ENCODE measurements around the gene GRM7.
"Not testable (repeated sequence)": the region's sequence is repeated elsewhere in the genome, so short reads cannot be mapped to it uniquely, and the experiment has no call there.

Gene GRM7

GRCh38 chr3:6860954-6861624 is at the start of gene GRM7:
Gene GRM7, plus strand, starts transcription at chr3:6861115.
- no peak for DNase-seq (ENCODE audit: low read depth in 2 of 2)

- no peak for DNase-seq (ENCODE audit: low read depth in 2 of 2)
Observed at GRCh38 chr3:6821411-6821810, 39.5 kb upstream of the GRM7 start.

GRCh38 chr3:6825524-6825923 is 35.4 kb upstream of the GRM7 start:
- DNase-seq (ENCODE audit: low read depth in 2 of 2), result no peak

GRCh38 chr3:6827453-6827852 is 33.5 kb upstream of the GRM7 start:
- no peak for DNase-seq (ENCODE audit: low read depth in 2 of 2)

- no peak for DNase-seq (ENCODE audit: low read depth in 2 of 2)
Observed at GRCh38 chr3:6844723-6845122, 16.2 kb upstream of the GRM7 start.

- DNase-seq (ENCODE audit: low read depth in 2 of 2), result no peak
Observed at GRCh38 chr3:6854184-6854583, 6.7 kb upstream of the GRM7 start.

GRCh38 chr3:6857510-6857909 is 3.4 kb upstream of the GRM7 start:
- no peak for DNase-seq (ENCODE audit: low read depth in 2 of 2)

- DNase-seq (ENCODE audit: low read depth in 2 of 2), result no peak
Observed at GRCh38 chr3:6860149-6860953, 564 bp upstream of the GRM7 start.

GRCh38 chr3:6861625-6862000 is 698 bp downstream of the GRM7 start:
- DNase-seq (ENCODE audit: low read depth in 2 of 2), result no peak

GRCh38 chr3:6862041-6862879 is 1.3 kb downstream of the GRM7 start:
- DNase-seq (ENCODE audit: low read depth in 2 of 2), result no peak

GRCh38 chr3:6862880-6863195 is 1.9 kb downstream of the GRM7 start:
- no peak for DNase-seq (ENCODE audit: low read depth in 2 of 2)

GRCh38 chr3:6867269-6867668 is 6.4 kb downstream of the GRM7 start:
- DNase-seq (ENCODE audit: low read depth in 2 of 2), result no peak

- no peak for DNase-seq (ENCODE audit: low read depth in 2 of 2)
Observed at GRCh38 chr3:6878731-6879130, 17.8 kb downstream of the GRM7 start.

GRCh38 chr3:6912240-6912639 is 51.3 kb downstream of the GRM7 start:
- DNase-seq (ENCODE audit: low read depth in 2 of 2), result no peak

- no peak for DNase-seq (ENCODE audit: low read depth in 2 of 2)
Observed at GRCh38 chr3:6915898-6916297, 55.0 kb downstream of the GRM7 start.

- DNase-seq (ENCODE audit: low read depth in 2 of 2), result no peak
Observed at GRCh38 chr3:6921066-6921465, 60.2 kb downstream of the GRM7 start.

- no peak for DNase-seq (ENCODE audit: low read depth in 2 of 2)
Observed at GRCh38 chr3:6921876-6922275, 61.0 kb downstream of the GRM7 start.

- DNase-seq (ENCODE audit: low read depth in 2 of 2), result no peak
Observed at GRCh38 chr3:6928064-6928463, 67.1 kb downstream of the GRM7 start.

GRCh38 chr3:6929918-6930317 is 69.0 kb downstream of the GRM7 start:
- DNase-seq (ENCODE audit: low read depth in 2 of 2), result no peak

- not testable (repeated sequence) for DNase-seq (ENCODE audit: low read depth in 2 of 2)
Observed at GRCh38 chr3:6935418-6935817, 74.5 kb downstream of the GRM7 start.

- no peak for DNase-seq (ENCODE audit: low read depth in 2 of 2)
Observed at GRCh38 chr3:6935970-6936369, 75.1 kb downstream of the GRM7 start.

GRCh38 chr3:6962801-6963200 is 101.9 kb downstream of the GRM7 start:
- DNase-seq (ENCODE audit: low read depth in 2 of 2), result no peak

- DNase-seq (ENCODE audit: low read depth in 2 of 2), result no peak
Observed at GRCh38 chr3:6965881-6966280, 105.0 kb downstream of the GRM7 start.
